HG03095 (cell line): Measurements from ENCODE around the gene WDR37.

ENCODE experiments used
- ATAC-seq: cut with Tn5 transposase; IDR thresholded peaks from one replicate; pipeline ENCODE4 v1.9.1; 2021; ENCODE audit warnings: moderate library complexity; ENCODE audit not compliant: unreplicated experiment

The WDR37 gene

GRCh38 chr10:1122349-1122748 lies 66.2 kb downstream of the WDR37 start:
- no peak for ATAC-seq

GRCh38 chr10:1123198-1123597 lies 67.0 kb downstream of the WDR37 start:
- ATAC-seq = no peak

DNA sequence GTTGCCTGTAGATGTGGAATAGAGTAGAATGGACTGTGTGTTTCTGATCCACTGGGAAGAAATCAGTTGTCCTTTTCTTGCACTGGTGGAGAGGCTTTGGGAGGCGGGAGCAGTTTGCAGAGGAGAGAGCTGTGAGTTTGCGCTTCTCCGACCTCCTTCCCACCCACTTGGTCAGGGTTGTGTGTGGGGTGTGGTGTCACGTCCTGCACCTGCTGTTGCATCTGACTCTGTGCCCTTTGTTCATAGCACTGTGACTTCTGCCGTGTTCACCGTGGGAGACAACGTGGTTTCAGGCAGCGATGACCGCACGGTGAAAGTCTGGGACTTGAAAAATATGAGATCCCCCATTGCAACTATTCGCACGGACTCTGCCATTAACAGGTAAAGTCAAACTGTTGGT lies 67.8 kb downstream of the WDR37 start:
- no peak for ATAC-seq

GRCh38 chr10:1124796-1125195 lies 68.6 kb downstream of the WDR37 start:
- ATAC-seq = no peak

- no peak for ATAC-seq
Observed at GRCh38 chr10:1126461-1126860, 70.3 kb downstream of the WDR37 start.

DNA sequence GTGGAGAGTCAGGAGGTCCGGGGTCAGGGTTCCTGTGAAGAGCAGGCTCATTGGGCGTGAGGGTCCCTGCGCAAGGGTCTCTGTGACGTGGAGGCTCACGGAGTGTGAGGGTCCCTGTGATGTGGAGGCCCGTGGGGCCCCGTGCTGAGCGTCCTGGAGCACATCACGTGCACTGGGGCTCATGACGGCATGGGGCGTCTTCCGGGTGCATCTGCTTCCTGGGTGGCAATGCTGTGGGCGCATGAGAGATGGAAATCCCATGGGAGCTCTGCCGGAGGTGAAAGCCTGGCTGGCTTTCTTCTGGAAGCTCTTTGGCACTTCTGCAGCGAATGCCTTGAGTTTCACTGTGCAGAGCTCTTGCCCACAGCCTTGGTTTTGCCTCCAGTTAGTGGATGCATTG lies 71.4 kb downstream of the WDR37 start:
- no peak for ATAC-seq

- ATAC-seq = no peak
Observed at GRCh38 chr10:1128115-1128514, 71.9 kb downstream of the WDR37 start.

DNA sequence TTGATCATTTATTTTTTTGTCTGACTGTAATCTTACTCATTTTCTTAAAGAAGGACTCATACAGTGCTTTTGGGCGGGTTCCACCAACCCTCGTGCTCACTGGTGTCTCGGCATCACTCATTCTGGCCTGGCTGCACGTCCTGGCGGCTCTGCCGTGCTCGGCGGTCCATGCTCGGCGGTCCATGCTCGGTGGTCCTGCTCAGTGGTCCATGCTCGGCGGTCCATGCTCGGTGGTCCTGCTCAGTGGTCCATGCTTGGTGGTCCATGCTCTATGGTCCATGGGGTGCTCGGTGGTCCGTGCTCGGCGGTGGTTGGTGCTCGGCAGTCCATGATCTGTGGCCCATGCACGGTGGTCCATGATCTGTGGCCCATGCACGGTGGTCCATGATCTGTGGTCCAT lies 72.5 kb downstream of the WDR37 start:
- no peak for ATAC-seq

GRCh38 chr10:1130226-1130625 lies 74.0 kb downstream of the WDR37 start:
- no peak for ATAC-seq

DNA sequence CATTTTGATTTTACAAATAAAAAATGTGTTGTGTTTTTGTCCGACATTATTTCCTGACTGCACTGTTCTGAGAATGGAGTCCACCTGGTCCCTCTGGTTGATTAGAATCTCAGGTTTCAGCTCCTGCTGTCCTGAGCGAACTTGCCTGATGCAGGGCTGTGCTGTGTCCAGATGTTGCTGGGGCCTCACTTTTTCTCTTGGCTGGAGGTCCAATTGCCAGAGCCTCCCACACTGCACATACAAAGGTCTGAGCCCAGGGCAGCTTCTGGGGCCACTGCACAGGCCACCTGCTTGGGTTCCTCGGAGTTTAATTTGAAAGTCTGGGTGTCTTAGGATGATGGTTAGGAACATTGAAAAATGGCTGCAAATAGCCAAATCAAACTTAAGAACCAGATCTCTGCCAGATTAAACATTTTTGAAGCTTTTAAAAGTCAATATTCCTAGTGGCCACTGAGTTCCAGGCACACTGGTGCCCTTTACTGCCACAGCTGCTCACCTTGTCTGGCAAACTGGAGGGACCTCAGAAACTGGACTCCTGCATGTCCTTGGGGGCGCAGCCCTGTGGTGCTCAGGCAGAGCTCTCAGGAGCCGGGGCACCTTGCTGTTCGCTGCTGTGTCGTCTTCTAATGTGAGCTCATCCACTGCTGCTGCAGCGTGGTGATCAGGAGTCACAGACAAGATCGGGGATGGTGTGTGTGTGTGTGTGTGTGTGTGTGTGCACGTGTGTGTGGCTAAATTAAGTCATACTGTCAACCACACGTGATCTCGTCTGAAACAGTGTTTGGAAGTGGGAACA lies 75.0 kb downstream of the WDR37 start:
- ATAC-seq = no peak

DNA sequence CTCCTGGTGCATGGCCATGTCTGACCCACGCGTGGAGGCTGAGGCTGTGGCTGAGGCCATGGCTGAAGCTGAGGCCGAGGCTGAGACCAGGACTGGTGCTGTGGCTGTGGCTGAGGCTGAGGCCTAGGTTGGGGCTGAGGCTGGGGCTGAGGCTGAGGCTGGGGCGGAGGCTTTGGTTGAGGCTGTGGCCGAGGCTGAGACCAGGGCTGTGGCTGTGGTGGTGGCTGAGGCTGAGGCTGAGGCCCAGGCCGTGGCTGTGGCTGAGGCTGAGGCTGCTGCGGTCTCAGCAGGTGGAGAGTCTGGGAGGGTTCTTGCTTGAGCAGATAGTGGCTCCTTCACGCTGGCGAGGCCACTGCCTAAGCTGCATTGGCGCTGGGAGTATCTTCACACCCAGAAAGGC lies 76.4 kb downstream of the WDR37 start:
- ATAC-seq = no peak

- no peak for ATAC-seq
Observed at GRCh38 chr10:1133495-1134045, 77.4 kb downstream of the WDR37 start.

DNA sequence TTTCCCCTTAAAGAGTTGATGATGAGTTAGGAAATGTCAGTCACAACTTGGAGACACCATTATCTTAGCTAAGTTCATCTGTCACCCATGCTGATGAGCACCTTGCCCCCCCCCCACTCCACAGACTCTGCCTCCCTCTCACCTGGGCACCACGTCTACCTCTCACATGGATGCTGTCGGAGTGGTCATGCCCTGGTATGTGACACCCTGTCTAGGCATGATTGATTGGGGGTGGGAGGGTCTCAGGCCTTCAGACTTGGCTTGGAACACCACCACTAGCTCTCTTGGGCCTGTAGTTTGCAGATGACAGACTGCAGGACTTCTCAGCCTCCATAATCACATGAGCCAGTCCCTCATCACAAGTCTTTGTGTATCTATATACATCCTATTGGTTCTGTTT lies 78.0 kb downstream of the WDR37 start:
- ATAC-seq = no peak

- ATAC-seq = no peak
Observed at GRCh38 chr10:1136268-1136667, 80.1 kb downstream of the WDR37 start.

DNA sequence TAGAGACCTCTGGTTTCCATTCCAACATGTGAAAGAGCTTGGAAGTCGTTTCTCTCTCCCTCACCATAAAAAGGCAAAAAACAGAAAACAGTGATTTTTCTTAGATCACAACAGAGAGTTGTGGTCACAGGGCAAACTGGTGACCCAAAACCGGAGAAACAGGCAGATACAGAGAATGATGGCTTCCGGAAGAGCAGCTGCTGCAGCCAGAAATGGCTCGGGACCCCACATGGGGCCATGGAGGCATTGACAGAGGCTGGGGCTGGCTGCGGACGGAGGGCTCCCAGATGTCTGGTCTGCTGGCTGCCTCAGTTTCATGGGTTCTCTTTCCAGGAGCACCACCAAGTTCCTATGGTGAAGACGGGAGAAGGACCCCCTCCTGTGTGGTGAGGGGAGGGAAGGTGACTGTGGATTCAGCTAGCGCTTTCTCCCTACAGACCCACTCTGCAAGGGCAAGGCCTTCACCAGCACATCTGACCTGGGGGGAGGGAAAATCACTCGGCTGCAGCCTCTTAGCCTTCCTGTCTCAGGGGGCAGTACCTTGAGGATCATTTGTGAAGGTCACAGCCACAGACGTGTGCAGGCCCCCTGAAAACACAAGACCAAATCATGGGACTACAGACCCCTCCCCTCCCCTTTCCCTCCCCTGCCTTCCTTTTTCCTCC lies 81.4 kb downstream of the WDR37 start:
- ATAC-seq = no peak

DNA sequence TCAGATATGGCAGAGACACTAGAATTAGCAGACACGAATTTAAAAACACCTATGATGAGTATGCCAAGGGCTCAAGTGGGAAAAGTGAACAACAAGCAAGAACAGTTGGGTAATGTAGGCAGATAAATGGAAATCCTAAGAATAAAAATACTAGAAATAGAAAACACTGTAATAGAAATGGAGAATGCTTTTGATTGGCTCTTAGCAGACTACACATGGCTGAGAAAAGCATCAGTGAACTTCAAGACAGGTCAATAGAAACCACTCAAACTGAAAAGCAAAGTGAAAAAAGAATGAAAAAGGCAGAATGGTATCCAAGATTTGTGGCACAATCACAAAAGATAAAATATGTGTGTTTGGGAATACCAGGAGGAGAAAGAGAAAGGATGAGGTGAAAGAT lies 82.3 kb downstream of the WDR37 start:
- ATAC-seq = no peak

GRCh38 chr10:1141261-1141660 lies 85.1 kb downstream of the WDR37 start:
- no peak for ATAC-seq

GRCh38 chr10:1141701-1142100 lies 85.5 kb downstream of the WDR37 start:
- no peak for ATAC-seq

DNA sequence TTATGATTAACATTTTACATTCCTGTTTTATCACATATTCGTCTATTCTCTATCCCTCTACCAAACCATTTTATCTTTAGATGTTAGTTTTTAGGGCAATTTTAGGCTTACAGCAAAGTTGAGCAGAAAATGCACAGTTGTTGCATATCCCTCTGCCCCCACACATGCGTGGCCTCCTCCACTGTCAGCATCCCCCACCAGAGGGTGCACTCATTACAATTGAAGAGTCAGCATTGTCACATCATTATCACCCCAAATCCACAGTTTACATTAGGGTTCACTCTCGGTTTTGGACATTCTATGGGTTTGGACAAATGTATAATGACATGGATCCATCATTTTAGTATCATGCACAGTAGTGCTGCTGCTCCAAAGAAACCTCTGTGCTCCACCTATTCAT lies 86.4 kb downstream of the WDR37 start:
- no peak for ATAC-seq

GRCh38 chr10:1147810-1148209 lies 91.6 kb downstream of the WDR37 start:
- no peak for ATAC-seq

GRCh38 chr10:1148855-1149605 lies 92.8 kb downstream of the WDR37 start:
- no peak for ATAC-seq
